PFSK-1 (cell line): ENCODE measurements around the gene RAD51B.

Experiments used
- FOXP2 ChIP-seq: optimal IDR thresholded peaks from 2 replicates; pipeline ENCODE3; 2011; ENCODE audit warnings: borderline replicate concordance, control low read depth, inconsistent platforms; ENCODE audit not compliant: insufficient read depth; ENCODE audit errors: extremely low read length, extremely low read depth
- POLR2AphosphoS5 ChIP-seq: IDR thresholded peaks from 2 replicates; pipeline ENCODE4 v1.6.1; 2012; ENCODE audit warnings: low read depth, mild to moderate bottlenecking, control low read depth, low read length, moderate library complexity
- REST ChIP-seq, 2 experiments: IDR thresholded peaks; 2 replicates each; pipeline versions ENCODE4 v1.6.1 to v1.8.0; 2011 to 2012; ENCODE audit warnings: low read depth in 2 of 2, low read length in 2 of 2, control low read depth in 1 of 2, inconsistent platforms in 1 of 2, mild to moderate bottlenecking in 1 of 2, moderate library complexity in 1 of 2; ENCODE audit not compliant: insufficient read depth in 1 of 2
- SIN3A ChIP-seq: IDR thresholded peaks from 2 replicates; pipeline ENCODE4 v1.6.1; 2012; ENCODE audit warnings: mild to moderate bottlenecking, low read length, moderate library complexity, borderline replicate concordance; ENCODE audit not compliant: insufficient read depth
- TAF1 ChIP-seq: IDR thresholded peaks from 2 replicates; pipeline ENCODE4 v1.6.1; 2012; ENCODE audit warnings: low read length, control low read depth, borderline replicate concordance; ENCODE audit not compliant: insufficient read depth

RAD51B gene

GRCh38 chr14:68076451-68076850 is 256.9 kb downstream of the RAD51B start:
- no peak for TF ChIP-seq REST (IDR thresholded peaks at IDR 0.05; ENCODE audit: insufficient read depth in 1 of 2, low read depth in 2 of 2, low read length in 2 of 2)

- no peak for TF ChIP-seq REST (IDR thresholded peaks at IDR 0.05; ENCODE audit: insufficient read depth in 1 of 2, low read depth in 2 of 2, low read length in 2 of 2)
- no peak for TF ChIP-seq FOXP2
- TF ChIP-seq POLR2AphosphoS5: no peak
- TF ChIP-seq SIN3A: no peak
Observed at GRCh38 chr14:68079941-68080697, 260.5 kb downstream of the RAD51B start.

- TF ChIP-seq TAF1: no peak
- no peak for TF ChIP-seq SIN3A
- TF ChIP-seq FOXP2: no peak
- no peak for TF ChIP-seq REST (IDR thresholded peaks at IDR 0.05; ENCODE audit: insufficient read depth in 1 of 2, low read depth in 2 of 2, low read length in 2 of 2)
- TF ChIP-seq POLR2AphosphoS5: no peak
Observed at GRCh38 chr14:68081489-68081888, 261.9 kb downstream of the RAD51B start.

GRCh38 chr14:68082698-68083291 is 263.2 kb downstream of the RAD51B start:
- TF ChIP-seq REST (IDR thresholded peaks at IDR 0.05; ENCODE audit: insufficient read depth in 1 of 2, low read depth in 2 of 2, low read length in 2 of 2) (no peak), SIN3A (no peak), TAF1 (no peak)

- no peak for TF ChIP-seq TAF1
- TF ChIP-seq FOXP2: no peak
- TF ChIP-seq POLR2AphosphoS5: no peak
- no peak for TF ChIP-seq SIN3A
- TF ChIP-seq REST (IDR thresholded peaks at IDR 0.05; ENCODE audit: insufficient read depth in 1 of 2, low read depth in 2 of 2, low read length in 2 of 2): no peak
Observed at GRCh38 chr14:68084256-68084655, 264.7 kb downstream of the RAD51B start.
